ENCODE data around the gene LAMB1. TPM values are rescaled to one million over a fixed set of nuclear protein-coding genes. Genes with fewer than 3 reads are reported as not detected.

LAMB1 gene
- total RNA-seq, 4 donors from 2014 or later: 87.9 to 322 (median 200) TPM

DNA sequence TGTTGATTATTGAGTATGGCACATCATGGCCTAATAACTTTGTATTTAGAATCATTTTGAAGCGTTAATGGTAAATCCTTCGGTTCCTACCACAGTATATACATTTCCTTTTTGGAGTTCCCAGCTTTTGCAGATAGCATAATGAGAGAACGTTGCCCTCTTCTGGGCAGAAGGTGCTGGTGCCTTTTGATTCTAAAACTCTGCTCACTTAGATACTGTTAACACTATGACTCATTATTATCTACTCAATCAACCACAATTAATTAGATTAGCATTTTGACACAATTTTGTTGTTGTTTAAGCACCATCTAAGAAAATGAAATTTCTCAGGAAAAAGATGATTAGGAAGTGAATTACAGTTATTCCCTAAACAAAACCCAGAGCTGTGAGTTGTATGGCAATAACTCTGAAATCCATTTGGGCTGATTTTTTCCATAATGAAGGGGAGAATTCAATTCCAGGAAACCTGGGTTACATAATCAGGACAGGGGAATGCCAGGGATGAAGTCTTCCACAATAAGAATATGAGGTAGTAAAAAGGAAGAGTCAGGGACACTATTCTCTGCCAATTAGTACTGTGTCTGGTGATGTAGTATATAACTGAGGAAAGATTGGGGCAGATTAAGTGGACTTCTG is 123.4 kb downstream of the LAMB1 start:
- Histone ChIP-seq H3K9me3 (no peaks in the 10 kb centered on the region), H3K4me3 (no peak overlapping the region), H3K36me3 (no peaks in the 10 kb centered on the region), H3K27me3 (no peaks in the 10 kb centered on the region), H3K4me1 (no peaks in the 10 kb centered on the region), H3K27ac (no peak overlapping the region)
- DNase-seq: no peak
- intact Hi-C loops (cut with DNase I; ENCODE audit: low total_unique reads): no loop called here
- TF ChIP-seq, protein P1, sequence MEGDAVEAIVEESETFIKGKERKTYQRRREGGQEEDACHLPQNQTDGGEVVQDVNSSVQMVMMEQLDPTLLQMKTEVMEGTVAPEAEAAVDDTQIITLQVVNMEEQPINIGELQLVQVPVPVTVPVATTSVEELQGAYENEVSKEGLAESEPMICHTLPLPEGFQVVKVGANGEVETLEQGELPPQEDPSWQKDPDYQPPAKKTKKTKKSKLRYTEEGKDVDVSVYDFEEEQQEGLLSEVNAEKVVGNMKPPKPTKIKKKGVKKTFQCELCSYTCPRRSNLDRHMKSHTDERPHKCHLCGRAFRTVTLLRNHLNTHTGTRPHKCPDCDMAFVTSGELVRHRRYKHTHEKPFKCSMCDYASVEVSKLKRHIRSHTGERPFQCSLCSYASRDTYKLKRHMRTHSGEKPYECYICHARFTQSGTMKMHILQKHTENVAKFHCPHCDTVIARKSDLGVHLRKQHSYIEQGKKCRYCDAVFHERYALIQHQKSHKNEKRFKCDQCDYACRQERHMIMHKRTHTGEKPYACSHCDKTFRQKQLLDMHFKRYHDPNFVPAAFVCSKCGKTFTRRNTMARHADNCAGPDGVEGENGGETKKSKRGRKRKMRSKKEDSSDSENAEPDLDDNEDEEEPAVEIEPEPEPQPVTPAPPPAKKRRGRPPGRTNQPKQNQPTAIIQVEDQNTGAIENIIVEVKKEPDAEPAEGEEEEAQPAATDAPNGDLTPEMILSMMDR (IDR thresholded peaks at IDR 0.05): peak; percentile 59 to 76 (median 60)
- no peak for TF ChIP-seq POLR2A (IDR thresholded peaks at IDR 0.05)

DNA sequence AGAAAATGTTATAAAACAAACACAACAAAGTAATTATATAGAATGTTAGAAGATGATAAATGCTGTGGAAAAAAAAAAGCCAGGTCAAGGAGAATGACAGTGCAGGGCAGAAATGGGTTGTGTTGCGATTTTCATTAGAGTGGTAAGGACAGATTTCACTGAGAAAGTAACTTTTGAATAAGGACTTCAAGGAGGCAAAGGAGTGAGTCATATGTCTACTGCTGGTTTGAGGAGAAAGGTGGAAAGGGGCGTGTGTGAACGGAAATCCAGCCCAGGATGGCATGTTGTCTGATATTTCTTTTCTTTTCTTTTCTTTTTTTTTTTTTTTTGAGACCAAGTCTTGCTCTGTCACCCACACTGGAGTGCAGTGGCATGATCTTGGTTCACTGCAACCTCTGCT is 124.3 kb downstream of the LAMB1 start:
- H3K9me3 ChIP-seq: no peaks in the 10 kb centered on the region
- no peak overlapping the region for H3K4me3 ChIP-seq
- no peak for DNase-seq
- no peak overlapping the region for H3K27ac ChIP-seq
- intact Hi-C loops (cut with DNase I; ENCODE audit: low total_unique reads): no loop called here
- no peaks in the 10 kb centered on the region for H3K27me3 ChIP-seq
- H3K4me1 ChIP-seq: no peaks in the 10 kb centered on the region
- TF ChIP-seq, protein P1 (IDR thresholded peaks at IDR 0.05): no peak
- TF ChIP-seq POLR2A (IDR thresholded peaks at IDR 0.05): no peak
- no peaks in the 10 kb centered on the region for H3K36me3 ChIP-seq

DNA sequence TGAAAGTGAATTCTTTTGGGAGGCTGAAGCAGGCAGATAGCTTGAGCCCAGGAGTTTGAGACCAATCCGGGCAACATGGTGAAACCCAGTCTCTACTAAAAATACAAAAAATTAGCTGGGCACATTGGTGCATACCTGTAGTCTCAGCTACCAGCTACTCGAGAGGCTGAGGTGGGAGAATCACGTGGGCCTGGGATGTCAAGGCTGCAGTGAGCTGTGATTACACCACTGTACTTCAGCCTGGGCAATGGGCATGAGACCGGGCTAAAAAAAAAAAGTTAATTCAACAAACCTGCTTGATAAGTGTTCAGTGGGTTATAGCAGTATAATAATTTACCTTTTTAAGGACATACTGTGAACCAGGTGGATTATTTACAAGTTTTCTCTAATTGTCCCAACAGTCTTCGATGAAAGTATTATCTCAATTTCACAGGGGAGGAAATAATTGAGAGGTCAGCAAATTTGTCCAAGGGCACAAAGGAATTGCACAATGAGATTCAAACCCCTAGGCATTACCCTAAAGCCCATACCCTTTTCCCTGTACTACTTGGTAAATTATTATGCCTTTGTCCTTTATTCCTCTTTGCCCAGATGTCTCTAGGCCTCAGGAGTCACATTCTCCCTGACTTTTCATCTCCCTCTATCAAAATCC is 125.1 kb downstream of the LAMB1 start:
- H3K36me3 ChIP-seq: no peaks in the 10 kb centered on the region
- no peaks in the 10 kb centered on the region for H3K27me3 ChIP-seq
- no peak overlapping the region for H3K27ac ChIP-seq
- TF ChIP-seq POLR2A (IDR thresholded peaks at IDR 0.05): no peak
- no peak for DNase-seq
- no peak overlapping the region for H3K4me3 ChIP-seq
- intact Hi-C loops (cut with DNase I; ENCODE audit: low total_unique reads): no loop called here
- H3K4me1 ChIP-seq: no peaks in the 10 kb centered on the region
- H3K9me3 ChIP-seq: no peaks in the 10 kb centered on the region

- intact Hi-C loops (cut with DNase I; ENCODE audit: low total_unique reads): no loop called here
- TF ChIP-seq, protein P1 (IDR thresholded peaks at IDR 0.05): no peak
- no peak for TF ChIP-seq POLR2A (IDR thresholded peaks at IDR 0.05)
- Histone ChIP-seq H3K4me1 (no peaks in the 10 kb centered on the region), H3K27me3 (no peaks in the 10 kb centered on the region), H3K4me3 (no peak overlapping the region), H3K27ac (no peak overlapping the region), H3K9me3 (no peaks in the 10 kb centered on the region), H3K36me3 (no peaks in the 10 kb centered on the region)
- no peak for DNase-seq
Observed at GRCh38 chr7:107876916-107877315, 126.0 kb downstream of the LAMB1 start.

DNA sequence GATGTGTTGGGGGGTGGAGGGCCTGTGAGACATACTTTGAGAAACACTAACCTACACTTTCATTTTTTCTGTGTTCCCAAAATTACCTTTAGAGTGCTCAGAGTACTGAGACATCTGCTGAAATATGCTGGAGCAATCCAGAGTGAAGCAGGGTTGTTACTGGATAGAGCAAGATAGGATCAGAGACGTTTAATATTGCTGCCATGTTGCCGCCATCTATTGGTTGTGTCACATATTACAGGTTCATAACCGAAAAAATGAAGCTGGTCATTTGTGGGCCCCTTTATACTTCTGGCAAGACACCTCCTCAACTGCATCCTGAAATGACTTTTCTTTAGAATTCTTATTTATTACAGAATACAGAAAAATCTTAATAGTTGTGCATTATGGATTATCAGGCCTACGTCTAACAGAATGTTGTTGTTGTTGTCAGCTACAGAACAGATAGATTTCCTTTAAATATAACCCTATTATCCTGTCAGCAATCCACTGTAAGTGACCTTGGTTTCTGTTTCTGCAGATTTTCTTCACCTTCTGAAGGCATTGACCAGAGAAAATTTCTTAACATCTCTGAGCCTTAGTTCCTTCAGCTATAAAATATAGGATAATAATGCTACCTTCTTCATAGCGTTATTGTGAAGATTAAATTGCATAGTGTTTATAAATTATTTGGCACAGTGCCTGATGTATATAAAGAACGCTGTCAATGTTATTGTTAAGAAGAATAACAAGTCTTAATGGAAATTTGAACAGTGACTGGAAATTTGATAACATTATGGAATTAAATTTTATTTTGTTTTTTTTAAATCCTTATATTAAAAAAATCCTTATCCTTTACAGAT is 128.1 kb downstream of the LAMB1 start:
- no peaks in the 10 kb centered on the region for H3K36me3 ChIP-seq
- TF ChIP-seq POLR2A (IDR thresholded peaks at IDR 0.05): no peak
- TF ChIP-seq, protein P1 (IDR thresholded peaks at IDR 0.05): peak; percentile 63 to 86 (median 74)
- no peak overlapping the region for H3K27ac ChIP-seq
- H3K9me3 ChIP-seq: no peaks in the 10 kb centered on the region
- H3K27me3 ChIP-seq: no peaks in the 10 kb centered on the region
- peak in 1 of 2 donors; percentile 53 for DNase-seq
- no peak overlapping the region for H3K4me3 ChIP-seq
- H3K4me1 ChIP-seq: no peaks in the 10 kb centered on the region
- intact Hi-C loops (cut with DNase I; ENCODE audit: low total_unique reads): no loop called here
